RPMI7951 (cell line): ENCODE results near the gene PGM1. TPM values are rescaled to one million over a fixed set of nuclear protein-coding genes. Genes with fewer than 3 reads are reported as not detected.
"Not testable (repeated sequence)": the region's sequence is repeated elsewhere in the genome, so short reads cannot be mapped to it uniquely, and the experiment has no call there.

Source experiments
- DNase-seq: peaks from one replicate; pipeline ENCODE4 v3.0.0-alpha.2; 2012; ENCODE audit warnings: low read depth
- total RNA-seq: library from RNA; depleted of rRNA; stranded (reverse); fragments of >200 nt; shearing (Covaris generic); gene quantifications from 2 replicates; pipeline ENCODE4 v1.2.3, GENCODE V29; 2014; rRNA removed

Gene PGM1
- total RNA-seq: 140 and 171 TPM in 2 replicates

GRCh38 chr1:63593303-63593885 is at the start of gene PGM1:
Gene PGM1, plus strand, starts transcription at chr1:63593411. Its CDS starts 78 bp downstream, at chr1:63593489.
- DNase-seq: peak; percentile 82

- peak; percentile 8 for DNase-seq
Observed at GRCh38 chr1:63545780-63546179, 47.4 kb upstream of the PGM1 start.

- DNase-seq: no peak
Observed at GRCh38 chr1:63547621-63548294, 45.5 kb upstream of the PGM1 start.

- no peak for DNase-seq
Observed at GRCh38 chr1:63548303-63548702, 44.9 kb upstream of the PGM1 start.

- DNase-seq: no peak
Observed at GRCh38 chr1:63548877-63549276, 44.3 kb upstream of the PGM1 start.

- no peak for DNase-seq
Observed at GRCh38 chr1:63555480-63555879, 37.7 kb upstream of the PGM1 start.

GRCh38 chr1:63557365-63557987 is 35.7 kb upstream of the PGM1 start:
- DNase-seq: peak; percentile 37

GRCh38 chr1:63559357-63559756 is 33.9 kb upstream of the PGM1 start:
- DNase-seq: no peak

- no peak for DNase-seq
Observed at GRCh38 chr1:63563745-63564144, 29.5 kb upstream of the PGM1 start.

- no peak for DNase-seq
Observed at GRCh38 chr1:63569068-63569467, 24.1 kb upstream of the PGM1 start.

GRCh38 chr1:63569640-63570316 is 23.4 kb upstream of the PGM1 start:
- no peak for DNase-seq

- not testable (repeated sequence) for DNase-seq
Observed at GRCh38 chr1:63572686-63573085, 20.5 kb upstream of the PGM1 start.

GRCh38 chr1:63574203-63574796 is 18.9 kb upstream of the PGM1 start:
- DNase-seq: not testable (repeated sequence)

GRCh38 chr1:63575340-63575826 is 17.8 kb upstream of the PGM1 start:
- DNase-seq: peak; percentile 35

- not testable (repeated sequence) for DNase-seq
Observed at GRCh38 chr1:63586326-63586725, 6.9 kb upstream of the PGM1 start.

- no peak for DNase-seq
Observed at GRCh38 chr1:63590166-63590560, 3.0 kb upstream of the PGM1 start.

GRCh38 chr1:63592536-63593302 is 492 bp upstream of the PGM1 start:
- no peak for DNase-seq

- peak; percentile 74 for DNase-seq
Observed at GRCh38 chr1:63593886-63594605, 835 bp downstream of the PGM1 start.

- no peak for DNase-seq
Observed at GRCh38 chr1:63595435-63595834, 2.2 kb downstream of the PGM1 start.

GRCh38 chr1:63599799-63600198 is 6.6 kb downstream of the PGM1 start:
- DNase-seq: no peak

- no peak for DNase-seq
Observed at GRCh38 chr1:63600248-63600647, 7.0 kb downstream of the PGM1 start.
